MCF 10A (cell line): Measurements from ENCODE around the gene SEL1L2. TPM values are rescaled to one million over a fixed set of nuclear protein-coding genes. Genes with fewer than 3 reads are reported as not detected.

ENCODE experiments used
- BruUV-seq: library from RNA; stranded (reverse); fragments of 400-500 nt; replicated peaks from 2 replicates; lab custom pipeline; 2021; lab: Mats Ljungman, UMichigan
- CTCF ChIA-PET: fragments of 300-600 bp; sonication (Branson Sonifier 250); formaldehyde crosslinking; extraction: SDS; loops from one replicate; lab custom pipeline; 2021; ENCODE audit warnings: antibody characterized with exemption, inconsistent platforms; lab: Yijun Ruan, JAX
- POLR2A ChIA-PET: fragments of 300-600, 350-650 bp; sonication (Branson Sonifier 250); formaldehyde crosslinking; extraction: SDS; loops from one replicate; lab custom pipeline; 2020; ENCODE audit warnings: antibody characterized with exemption, inconsistent platforms; lab: Yijun Ruan, JAX
- DNase-seq: peaks from one replicate; pipeline ENCODE4 v3.0.0-alpha.2; 2018; ENCODE audit not compliant: unreplicated experiment
- H3K27ac Mint-ChIP-seq: one replicate; pipeline ENCODE4 v1.8.0; 2022; ENCODE audit warnings: mild to moderate bottlenecking, low read depth, mixed read lengths; ENCODE audit not compliant: unreplicated experiment
- H3K27me3 Mint-ChIP-seq: one replicate; pipeline ENCODE4 v1.8.0; 2022; ENCODE audit warnings: mixed read lengths; ENCODE audit not compliant: insufficient read depth, unreplicated experiment
- H3K36me3 Mint-ChIP-seq: one replicate; pipeline ENCODE4 v1.8.0; 2022; ENCODE audit warnings: mild to moderate bottlenecking, moderate library complexity, mixed read lengths; ENCODE audit not compliant: insufficient read depth, unreplicated experiment
- H3K4me1 Mint-ChIP-seq: one replicate; pipeline ENCODE4 v1.8.0; 2022; ENCODE audit warnings: mixed read lengths; ENCODE audit not compliant: insufficient read depth, unreplicated experiment
- H3K4me3 Mint-ChIP-seq: one replicate; pipeline ENCODE4 v1.8.0; 2022; ENCODE audit warnings: mild to moderate bottlenecking, moderate library complexity, mixed read lengths; ENCODE audit not compliant: unreplicated experiment
- H3K9me3 Mint-ChIP-seq: one replicate; pipeline ENCODE4 v1.8.0; 2022; ENCODE audit warnings: mixed read lengths; ENCODE audit not compliant: unreplicated experiment
- intact Hi-C: fragments of 100-400 bp; cut with micrococcal nuclease; formaldehyde crosslinking; loops from 2 replicates; pipeline ENCODE4 v1.14.1; 2022
- total RNA-seq: library from RNA; stranded (reverse); gene quantifications from 2 replicates; pipeline ENCODE4 v1.2.3, GENCODE V29; 2022
- TF ChIP-seq, protein P1 (sequence below): fragments of 200-600 bp; IDR thresholded peaks from one replicate; pipeline ENCODE4 v1.8.0; 2022; ENCODE audit warnings: antibody characterized with exemption, mild to moderate bottlenecking; ENCODE audit not compliant: unreplicated experiment

SEL1L2 gene
- total RNA-seq, 1 experiment from 2014 or later = not detected

- H3K9me3 Mint-ChIP-seq = peaks cover under 1% of the 10 kb centered on the region
- H3K27me3 Mint-ChIP-seq = no peaks in the 10 kb centered on the region
- H3K36me3 Mint-ChIP-seq = no peaks in the 10 kb centered on the region
- ChIA-PET CTCF (interaction anchor here (1.0 to 1.1 kb wide), 3 partner anchors 47 to 182 kb away, joined by 3 read pairs; no protein-coding TSS in a partner anchor), POLR2A (interaction anchor here (0.7 to 0.9 kb wide), 3 partner anchors 9 to 156 kb away, joined by 3 to 5 read pairs (median 3); no protein-coding TSS in a partner anchor)
- intact Hi-C loops = no loop called here
- TF ChIP-seq, protein P1, sequence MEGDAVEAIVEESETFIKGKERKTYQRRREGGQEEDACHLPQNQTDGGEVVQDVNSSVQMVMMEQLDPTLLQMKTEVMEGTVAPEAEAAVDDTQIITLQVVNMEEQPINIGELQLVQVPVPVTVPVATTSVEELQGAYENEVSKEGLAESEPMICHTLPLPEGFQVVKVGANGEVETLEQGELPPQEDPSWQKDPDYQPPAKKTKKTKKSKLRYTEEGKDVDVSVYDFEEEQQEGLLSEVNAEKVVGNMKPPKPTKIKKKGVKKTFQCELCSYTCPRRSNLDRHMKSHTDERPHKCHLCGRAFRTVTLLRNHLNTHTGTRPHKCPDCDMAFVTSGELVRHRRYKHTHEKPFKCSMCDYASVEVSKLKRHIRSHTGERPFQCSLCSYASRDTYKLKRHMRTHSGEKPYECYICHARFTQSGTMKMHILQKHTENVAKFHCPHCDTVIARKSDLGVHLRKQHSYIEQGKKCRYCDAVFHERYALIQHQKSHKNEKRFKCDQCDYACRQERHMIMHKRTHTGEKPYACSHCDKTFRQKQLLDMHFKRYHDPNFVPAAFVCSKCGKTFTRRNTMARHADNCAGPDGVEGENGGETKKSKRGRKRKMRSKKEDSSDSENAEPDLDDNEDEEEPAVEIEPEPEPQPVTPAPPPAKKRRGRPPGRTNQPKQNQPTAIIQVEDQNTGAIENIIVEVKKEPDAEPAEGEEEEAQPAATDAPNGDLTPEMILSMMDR = no peak
- H3K27ac Mint-ChIP-seq = peak overlapping the region; percentile 1
- no TSS peak for BruUV-seq
- no peaks in the 10 kb centered on the region for H3K4me1 Mint-ChIP-seq
- H3K4me3 Mint-ChIP-seq = no peak overlapping the region
- peak; percentile 11 for DNase-seq
Measured at GRCh38 chr20:13865791-13866351, 124.5 kb downstream of the SEL1L2 start.

GRCh38 chr20:13865156-13865555, 125.3 kb downstream of the SEL1L2 start:
- Mint-ChIP-seq H3K4me1 (no peaks in the 10 kb centered on the region), H3K36me3 (no peaks in the 10 kb centered on the region), H3K27ac (no peak overlapping the region), H3K4me3 (no peak overlapping the region), H3K9me3 (peaks cover 8% of the 10 kb centered on the region), H3K27me3 (no peaks in the 10 kb centered on the region)
- CTCF ChIA-PET = interaction anchor here (1.1 kb wide), 2 partner anchors 46 to 144 kb away, joined by 3 read pairs; no protein-coding TSS in a partner anchor
- BruUV-seq = no TSS peak
- POLR2A ChIA-PET = interaction anchor here (0.9 kb wide), 1 partner anchor 10 kb away, joined by 3 read pairs; no protein-coding TSS in a partner anchor
- DNase-seq = no peak
- TF ChIP-seq, protein P1 = no peak
- intact Hi-C loops = no loop called here

GRCh38 chr20:13863244-13863643, 127.2 kb downstream of the SEL1L2 start:
- Mint-ChIP-seq H3K9me3 (peaks cover 9% of the 10 kb centered on the region), H3K27me3 (no peaks in the 10 kb centered on the region), H3K4me1 (peaks cover 5% of the 10 kb centered on the region), H3K36me3 (no peaks in the 10 kb centered on the region), H3K27ac (no peak overlapping the region), H3K4me3 (no peak overlapping the region)
- BruUV-seq = no TSS peak
- intact Hi-C loops = no loop called here
- CTCF ChIA-PET = interaction anchor here (1.4 kb wide), 1 partner anchor 44 kb away, joined by 5 read pairs; no protein-coding TSS in a partner anchor
- POLR2A ChIA-PET = no interaction called here
- no peak for DNase-seq
- TF ChIP-seq, protein P1 = no peak

GRCh38 chr20:13862245-13862644, 128.2 kb downstream of the SEL1L2 start:
- intact Hi-C loops = no loop called here
- no peak overlapping the region for H3K4me3 Mint-ChIP-seq
- no peak overlapping the region for H3K27ac Mint-ChIP-seq
- POLR2A ChIA-PET = no interaction called here
- H3K27me3 Mint-ChIP-seq = no peaks in the 10 kb centered on the region
- DNase-seq = no peak
- BruUV-seq = no TSS peak
- CTCF ChIA-PET = no interaction called here
- peaks cover 9% of the 10 kb centered on the region for H3K9me3 Mint-ChIP-seq
- TF ChIP-seq, protein P1 = no peak
- peaks cover 5% of the 10 kb centered on the region for H3K4me1 Mint-ChIP-seq
- no peaks in the 10 kb centered on the region for H3K36me3 Mint-ChIP-seq
